Measurements from ENCODE around the gene DNAH14. TPM values are rescaled to one million over a fixed set of nuclear protein-coding genes. Genes with fewer than 3 reads are reported as not detected.

Gene DNAH14
- total and polyA plus RNA-seq, 2 of the 8 experiments (the other 6 are each of a cell fraction or from before 2014, with no cell fraction given) = 8.4 to 40.7 TPM

GRCh38 chr1:225446981-225447615 lies 517.6 kb downstream of the DNAH14 start:
- H2BK120ac ChIP-seq (replicated peaks; ENCODE audit: low read depth, low read length) = no peak overlapping the region
- H2AK5ac ChIP-seq (ENCODE audit: low read depth, low read length) = no peak overlapping the region
- no peak overlapping the region; a peak in 1 of 4 replicates for H3K4me2 ChIP-seq (ENCODE audit: insufficient read depth in 1 of 2, low read depth in 2 of 2, low read length in 2 of 2)
- no peak overlapping the region for H3K23ac ChIP-seq (ENCODE audit: insufficient read length)
- no peak overlapping the region for H3K4ac ChIP-seq (replicated peaks; ENCODE audit: insufficient read length, low read depth, low read length)
- no peak overlapping the region for H2BK5ac ChIP-seq (ENCODE audit: low read depth, low read length)
- no peak overlapping the region for H2BK20ac ChIP-seq (ENCODE audit: low read length)
- no peak overlapping the region for H3K14ac ChIP-seq (ENCODE audit: insufficient read length)
- H3K56ac ChIP-seq (replicated peaks; ENCODE audit: insufficient read length, low read depth, low read length) = no peak overlapping the region
- H2AFZ ChIP-seq (ENCODE audit: low read length) = no peak overlapping the region; the same call in 1 of the 2 replicates
- POLR2A ChIA-PET (ENCODE audit: partially characterized antibody) = interaction anchor here (1.2 to 1.6 kb wide), 2 partner anchors 10 to 23 kb away, joined by 4 read pairs; no protein-coding TSS in a partner anchor
- CTCF ChIA-PET (ENCODE audit: partially characterized antibody) = interaction anchor here (0.5 to 2.1 kb wide), 6 partner anchors 16 to 377 kb away, joined by 3 to 9 read pairs (median 3); no protein-coding TSS in a partner anchor
- TF ChIP-seq SIN3A (conservative IDR thresholded peaks at IDR 0.05 in 1 of 2, IDR thresholded peaks at IDR 0.05 in 1 of 2; ENCODE audit: low read depth in 1 of 2, low read length in 2 of 2) = no peak
- TF ChIP-seq ASH2L (IDR thresholded peaks at IDR 0.05; ENCODE audit: low read length) = no peak
- no peak for TF ChIP-seq RBBP5 (IDR thresholded peaks at IDR 0.05; ENCODE audit: borderline replicate concordance, low read depth, low read length)
- TF ChIP-seq SAP30 (IDR thresholded peaks at IDR 0.05; ENCODE audit: insufficient read depth, insufficient replicate concordance, low read length) = no peak
- no peak for TF ChIP-seq JUND (IDR thresholded peaks at IDR 0.05; ENCODE audit: low read length)
- TF ChIP-seq FOSL1 (IDR thresholded peaks at IDR 0.05; ENCODE audit: insufficient read depth, low read depth, low read length) = no peak
- TF ChIP-seq BCL11A (IDR thresholded peaks at IDR 0.05; ENCODE audit: low read depth in 2 of 2, low read length in 2 of 2) = no peak
- TF ChIP-seq CEBPB (IDR thresholded peaks at IDR 0.05; ENCODE audit: low read depth, low read length) = no peak
- TF ChIP-seq RAD21 (IDR thresholded peaks at IDR 0.05 in 1 of 2, conservative IDR thresholded peaks at IDR 0.05 in 1 of 2; ENCODE audit: low read depth in 2 of 2, low read length in 2 of 2) = no peak
- H3K18ac ChIP-seq (ENCODE audit: extremely low read depth, low read length) = no peak overlapping the region
- H3K27me3 ChIP-seq (replicated peaks in 1 of 4; ENCODE audit: control insufficient read depth in 3 of 4, extremely low read depth in 1 of 4, insufficient read depth in 3 of 4, low read length in 3 of 4) = no peaks in the 10 kb centered on the region; a peak in 2 of 7 replicates
- H3K9me3 ChIP-seq (ENCODE audit: insufficient read depth in 2 of 2, low read depth in 1 of 2, low read length in 1 of 2) = no peaks in the 10 kb centered on the region
- no peaks in the 10 kb centered on the region for H3K79me1 ChIP-seq (ENCODE audit: low read depth, low read length)
- no peak overlapping the region for H4K5ac ChIP-seq (ENCODE audit: insufficient read length, low read depth, low read length)
- 66% methylated on average over 9 of the region's 9 CpGs; no CpG with 5 or more reads in 1 of the 2 experiments for WGBS, 2 experiments (ENCODE audit: extremely low coverage in 1 of 2, insufficient coverage in 1 of 2, insufficient read length in 1 of 2, insufficient replicate concordance in 2 of 2, low coverage in 1 of 2, low lambda C conversion rate in 2 of 2, missing lambda C conversion rate in 1 of 2)
- FAIRE-seq = no peak
- H2BK12ac ChIP-seq (ENCODE audit: low read depth, low read length) = no peak overlapping the region
- no peak overlapping the region for H3K9ac ChIP-seq (replicated peaks in 1 of 4; ENCODE audit: extremely low read depth in 1 of 4, low read depth in 3 of 4, low read length in 3 of 4)
- DNase-seq (ENCODE audit: low read depth in 1 of 2, low spot score in 2 of 2) = no peak
- no peak overlapping the region for H4K91ac ChIP-seq (replicated peaks; ENCODE audit: insufficient read length, low read length)
- no peaks in the 10 kb centered on the region for H3K23me2 ChIP-seq (ENCODE audit: low read depth, low read length)
- no peaks in the 10 kb centered on the region for H3K79me2 ChIP-seq (ENCODE audit: control insufficient read depth in 1 of 2, insufficient read depth in 2 of 2, low read length in 2 of 2)
- H3K4me3 ChIP-seq (ENCODE audit: extremely low read depth in 1 of 4, insufficient read depth in 2 of 4, low read depth in 3 of 4, low read length in 4 of 4) = no peak overlapping the region
- no peak overlapping the region for H2BK15ac ChIP-seq (ENCODE audit: low read length)
- no peak overlapping the region for H3K27ac ChIP-seq (ENCODE audit: low read depth, low read length)
- H4K8ac ChIP-seq (ENCODE audit: extremely low read depth, insufficient read depth, low read length) = no peak overlapping the region
- no peaks in the 10 kb centered on the region for H3K36me3 ChIP-seq (ENCODE audit: control insufficient read depth in 2 of 4, insufficient read depth in 4 of 4, low read length in 3 of 4)
- H4K20me1 ChIP-seq (replicated peaks in 1 of 2; ENCODE audit: control insufficient read depth in 1 of 2, insufficient read depth in 2 of 2, low read length in 2 of 2) = no peaks in the 10 kb centered on the region
- peaks cover 0 to 13% (median 6%) of the 10 kb centered on the region in 4 experiments; a peak in 4 of 7 replicates for H3K4me1 ChIP-seq (replicated peaks in 1 of 4; ENCODE audit: control insufficient read depth in 3 of 4, insufficient read depth in 4 of 4, low read length in 3 of 4)

All from H1 (cell line).